Suppressor macrophage treated with lipopolysaccharide for 1 hour (primary cell): ENCODE data around the gene FBXW10B.
"Not testable (repeated sequence)": the region's sequence is repeated elsewhere in the genome, so short reads cannot be mapped to it uniquely, and the experiment has no call there.

Source experiments
- DNase-seq, 3 donors: peaks; one replicate each; pipeline ENCODE4 v3.0.0-alpha.2; 2020 to 2022

FBXW10B gene

DNA sequence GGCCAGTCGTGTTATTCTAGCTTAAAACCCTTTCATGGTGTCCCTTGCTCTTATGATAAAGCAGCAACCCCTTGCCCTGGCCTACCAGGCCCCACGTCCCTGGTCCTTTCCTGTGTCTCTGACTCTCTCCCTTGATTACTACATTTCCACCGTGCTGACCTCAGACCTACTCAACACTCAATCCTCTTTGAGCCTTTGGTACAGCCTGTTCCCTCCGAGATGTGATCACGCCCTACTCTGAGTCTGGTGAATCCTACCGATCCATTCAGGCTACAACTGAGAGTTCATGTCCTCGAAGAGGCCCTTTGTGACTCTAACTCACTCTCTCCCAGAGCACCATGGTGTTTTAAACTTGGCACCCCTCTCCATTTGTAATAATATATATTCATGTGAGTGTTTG, 10.5 kb upstream of the FBXW10B start:
- DNase-seq: not testable (repeated sequence)

DNA sequence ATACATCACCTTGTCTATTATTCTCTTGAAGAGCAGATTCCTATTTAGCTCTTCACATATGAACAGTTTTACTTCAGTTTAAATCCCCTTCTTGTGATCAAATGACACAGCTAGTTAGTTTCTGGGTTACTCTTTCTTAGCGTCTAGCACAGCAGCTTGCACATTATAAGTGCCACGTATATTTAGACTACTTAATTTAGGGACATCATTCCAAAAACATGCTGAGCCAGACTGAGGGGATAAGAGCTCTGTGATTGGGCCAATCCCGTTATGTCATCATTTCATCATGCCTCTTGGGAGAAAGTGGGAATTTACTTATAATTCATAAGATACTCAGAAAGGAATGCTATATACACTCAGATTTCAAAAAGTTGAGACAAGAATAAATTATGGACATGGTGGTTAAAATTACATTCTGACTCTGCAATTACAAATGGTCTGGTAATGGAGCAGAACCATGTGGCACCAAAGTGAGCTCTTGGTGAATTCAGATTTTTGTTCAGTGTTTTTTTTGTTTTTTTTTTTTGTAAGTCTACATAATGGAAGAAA, 4.2 kb upstream of the FBXW10B start:
- DNase-seq: not testable (repeated sequence)

DNA sequence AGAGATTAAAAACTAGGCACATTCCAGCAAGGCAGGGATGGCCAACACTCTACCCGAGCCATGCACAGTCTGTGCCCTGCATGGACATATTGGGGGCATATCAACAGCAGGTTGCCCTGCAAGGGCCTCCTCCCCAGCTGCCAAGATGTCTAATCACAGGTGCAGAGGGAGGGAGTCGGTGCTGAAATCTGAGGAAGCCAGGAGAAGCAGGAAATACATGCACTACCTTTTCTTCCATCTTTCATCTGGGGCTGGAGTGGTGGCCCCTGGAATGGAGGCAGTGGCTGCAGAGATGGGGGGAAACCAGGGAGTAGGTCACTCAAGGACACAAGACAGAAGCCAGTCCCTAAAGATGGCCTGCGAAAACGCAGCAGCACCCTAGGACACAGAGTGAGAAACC, 3.8 kb upstream of the FBXW10B start:
- not testable (repeated sequence) for DNase-seq

DNA sequence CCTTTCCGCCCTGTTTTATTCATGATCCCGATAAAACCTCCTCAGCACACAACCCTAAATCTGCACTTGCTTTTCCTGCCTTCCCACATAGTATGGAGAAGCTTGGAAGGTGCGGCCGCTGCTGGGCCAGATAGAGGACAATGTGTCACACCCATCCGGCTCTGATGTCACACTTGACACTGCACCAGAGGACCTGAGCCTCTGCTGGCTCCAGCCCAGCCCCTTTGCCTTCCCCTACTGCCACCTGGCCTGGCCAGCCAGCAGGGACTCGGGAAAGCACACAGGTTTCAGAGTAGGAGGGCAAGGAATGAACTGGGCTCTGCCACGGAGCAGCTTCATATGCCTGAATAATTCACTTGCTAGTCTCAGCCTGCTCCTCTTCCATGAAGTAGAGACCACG, 2.6 kb upstream of the FBXW10B start:
- not testable (repeated sequence) for DNase-seq

GRCh38 chr17:15616828-15617227, 2.7 kb downstream of the FBXW10B start:
- not testable (repeated sequence) for DNase-seq

DNA sequence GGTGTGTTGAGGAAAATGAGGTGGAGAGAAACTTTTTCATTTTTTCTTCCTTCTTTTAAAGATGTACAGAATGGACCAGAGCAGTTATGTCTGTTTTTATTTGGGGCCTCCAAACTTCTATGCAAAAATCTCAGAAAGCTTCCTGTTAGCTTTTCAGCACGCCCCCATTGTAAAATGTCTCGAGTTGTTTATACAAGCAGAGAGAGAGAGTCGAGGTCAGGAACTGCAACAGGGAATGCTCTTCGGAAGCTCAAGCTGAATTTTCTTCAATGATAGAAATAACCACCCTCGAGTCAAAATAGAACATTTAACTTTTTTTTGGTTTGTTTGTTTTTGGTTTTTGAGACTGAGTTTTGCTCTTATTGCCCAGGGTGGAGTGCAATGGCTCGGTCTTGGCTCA, 3.7 kb downstream of the FBXW10B start:
- DNase-seq: not testable (repeated sequence)

DNA sequence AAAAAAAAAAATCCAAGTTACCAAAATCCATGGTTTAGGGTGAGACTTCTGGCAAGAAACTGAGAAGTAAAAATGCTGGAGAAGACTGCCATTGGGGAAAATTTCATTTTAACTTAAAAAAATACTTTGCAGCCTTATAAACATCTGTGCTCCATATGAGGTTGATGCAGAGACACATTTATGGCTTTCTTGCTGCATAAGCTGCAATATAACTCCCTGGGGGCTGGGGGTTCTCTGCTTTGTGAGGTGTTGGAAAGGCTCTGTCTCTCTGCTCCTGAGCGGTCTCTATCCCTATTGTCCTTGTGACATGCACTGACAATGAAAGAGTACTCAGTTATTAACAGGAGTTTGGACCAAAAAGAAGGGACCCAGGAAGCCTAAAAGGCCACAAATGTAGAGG, 6.4 kb downstream of the FBXW10B start:
- not testable (repeated sequence) for DNase-seq

- DNase-seq: not testable (repeated sequence)
These were observed 26.5 kb downstream of the FBXW10B start for GRCh38 chr17:15592960-15593359.

GRCh38 chr17:15591986-15592385, 27.5 kb downstream of the FBXW10B start:
- DNase-seq: not testable (repeated sequence)

GRCh38 chr17:15590844-15591243, 28.7 kb downstream of the FBXW10B start:
- DNase-seq: not testable (repeated sequence)

DNA sequence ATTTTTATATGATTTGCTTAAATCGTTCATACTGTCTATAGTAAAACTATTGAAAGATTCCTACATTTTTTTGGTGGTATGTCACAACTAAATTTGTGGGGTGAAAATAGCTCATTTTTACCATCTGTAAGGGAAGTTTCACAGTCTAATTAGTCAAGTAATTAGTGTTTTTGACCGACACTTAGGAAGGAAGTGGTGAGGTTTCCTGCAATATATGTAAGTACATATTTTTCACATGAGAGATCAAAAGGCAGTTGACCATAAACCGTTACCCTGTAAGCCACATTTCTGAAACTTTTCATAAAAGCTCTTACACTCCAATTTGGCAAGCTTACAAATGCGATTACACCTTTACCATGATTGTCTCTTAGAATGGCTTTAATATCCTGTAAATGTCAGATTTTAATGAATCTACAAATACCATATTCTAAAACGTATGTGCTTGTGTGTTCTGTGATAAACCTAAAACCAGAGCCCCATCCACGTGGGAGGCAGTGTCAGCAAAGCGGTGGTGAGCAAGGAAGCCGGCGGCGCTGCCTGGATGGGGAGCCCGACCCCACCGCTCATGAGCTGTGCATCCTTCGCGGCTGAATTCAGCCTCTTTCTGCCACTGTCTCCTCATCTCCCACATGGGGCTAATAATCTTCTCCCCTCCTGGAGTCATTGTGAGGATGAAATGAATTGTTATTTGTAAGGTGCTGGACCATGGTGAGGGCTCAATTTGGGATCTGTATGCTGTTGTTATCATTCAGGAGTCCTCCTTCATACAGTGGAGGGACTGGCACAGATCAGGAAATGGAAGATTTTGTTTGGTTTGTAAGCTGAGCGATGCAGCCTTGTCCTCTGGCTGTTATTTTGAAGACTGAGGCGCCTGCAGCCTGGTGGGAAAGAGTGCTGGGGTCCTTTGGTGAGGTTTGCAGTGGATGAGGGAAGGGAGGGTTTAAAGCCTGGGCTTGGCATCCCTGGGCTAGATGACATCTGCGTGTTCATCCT, 29.7 kb downstream of the FBXW10B start:
- DNase-seq: not testable (repeated sequence)

DNA sequence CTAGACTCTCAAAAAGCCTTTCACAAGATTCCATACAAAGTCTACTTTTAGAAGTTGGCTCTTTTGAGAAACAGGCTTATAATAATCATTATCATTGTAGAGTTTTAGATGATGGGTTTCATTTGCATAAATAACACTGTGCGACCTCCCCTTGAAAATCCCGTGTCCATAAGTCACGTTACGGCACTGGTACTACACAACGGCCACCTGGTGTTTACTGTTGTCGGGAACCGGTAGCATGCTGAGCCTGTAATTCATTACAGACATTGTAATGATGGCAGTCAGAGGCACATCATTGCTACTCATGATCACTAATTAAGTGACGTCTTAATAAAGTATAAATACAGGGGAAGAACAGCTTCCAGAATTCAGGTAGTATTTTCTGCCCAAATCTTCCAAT, 31.5 kb downstream of the FBXW10B start:
- not testable (repeated sequence) for DNase-seq

DNA sequence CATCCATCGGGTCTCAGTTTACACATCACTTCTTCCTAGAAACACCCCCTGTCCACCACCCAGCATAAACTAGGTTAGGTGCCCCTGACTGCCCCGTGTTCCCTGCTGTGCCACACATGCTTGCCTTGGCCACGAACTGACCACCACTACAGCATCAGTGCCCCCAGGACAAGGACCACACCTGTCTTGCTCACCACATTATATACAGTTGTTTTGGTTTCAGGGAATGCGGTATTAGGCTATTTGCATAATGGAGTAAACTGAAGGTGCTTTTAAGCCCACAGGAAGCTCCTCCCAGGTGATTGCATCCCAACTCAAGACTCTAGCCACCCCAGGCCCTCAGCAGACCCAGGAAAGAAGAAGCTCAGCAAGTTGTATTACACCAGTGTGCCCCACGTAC, 36.2 kb downstream of the FBXW10B start:
- not testable (repeated sequence) for DNase-seq

GRCh38 chr17:15581462-15581861, 38.0 kb downstream of the FBXW10B start:
- not testable (repeated sequence) for DNase-seq

DNA sequence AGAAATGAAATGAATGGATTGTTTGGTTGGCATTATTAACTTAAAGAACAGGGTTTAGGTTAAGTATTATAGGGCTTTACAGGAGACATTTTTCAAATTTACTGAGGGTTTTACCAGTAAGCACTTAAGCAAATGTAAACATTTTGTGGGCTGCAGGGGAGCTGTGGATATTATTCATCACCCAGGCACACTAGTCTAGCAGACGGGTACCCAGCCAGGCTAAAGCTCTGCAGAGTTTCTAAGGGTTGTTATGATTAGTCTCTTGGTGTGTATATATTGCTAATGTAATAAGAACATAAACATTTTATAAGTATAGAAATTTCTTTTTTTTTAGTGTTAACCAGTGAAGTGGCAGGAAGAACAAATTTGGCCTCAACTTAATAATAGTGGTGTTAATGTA, 42.7 kb downstream of the FBXW10B start:
- not testable (repeated sequence) for DNase-seq

GRCh38 chr17:15574660-15575059, 44.8 kb downstream of the FBXW10B start:
- not testable (repeated sequence) for DNase-seq

DNA sequence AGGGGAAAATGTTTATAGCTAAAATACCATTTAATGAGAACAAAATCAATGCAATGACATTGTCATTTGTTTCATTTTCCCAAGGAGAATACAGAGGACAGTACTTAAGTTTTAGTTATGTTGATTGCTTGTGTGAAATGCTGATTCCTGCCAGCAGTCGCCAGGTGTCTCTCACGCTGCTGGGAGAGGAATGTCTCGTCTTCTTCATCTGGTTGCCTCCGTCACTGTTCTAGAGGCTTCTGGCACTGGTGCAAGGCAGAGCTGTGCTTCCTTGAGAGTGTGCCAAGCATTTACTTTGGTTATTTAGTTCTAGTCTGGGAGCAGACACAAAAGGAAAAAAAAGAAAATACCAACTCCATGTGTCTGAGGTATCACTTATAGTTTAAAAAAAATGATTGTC, 45.6 kb downstream of the FBXW10B start:
- not testable (repeated sequence) for DNase-seq
